Skeletal muscle cell (primary cell): Measurements from ENCODE around the gene OGFOD3.
"Not testable (repeated sequence)": the region's sequence is repeated elsewhere in the genome, so short reads cannot be mapped to it uniquely, and the experiment has no call there.

ENCODE experiments used
- DNase-seq: peaks from one replicate; pipeline ENCODE4 v3.0.0-alpha.2; 2010; ENCODE audit warnings: low read depth
- H3K4me3 ChIP-seq: 2 replicates; pipeline ENCODE4 v1.5.1; 2011; ENCODE audit warnings: low read depth, mild to moderate bottlenecking, control low read depth, low read length, moderate library complexity

Gene OGFOD3

DNA sequence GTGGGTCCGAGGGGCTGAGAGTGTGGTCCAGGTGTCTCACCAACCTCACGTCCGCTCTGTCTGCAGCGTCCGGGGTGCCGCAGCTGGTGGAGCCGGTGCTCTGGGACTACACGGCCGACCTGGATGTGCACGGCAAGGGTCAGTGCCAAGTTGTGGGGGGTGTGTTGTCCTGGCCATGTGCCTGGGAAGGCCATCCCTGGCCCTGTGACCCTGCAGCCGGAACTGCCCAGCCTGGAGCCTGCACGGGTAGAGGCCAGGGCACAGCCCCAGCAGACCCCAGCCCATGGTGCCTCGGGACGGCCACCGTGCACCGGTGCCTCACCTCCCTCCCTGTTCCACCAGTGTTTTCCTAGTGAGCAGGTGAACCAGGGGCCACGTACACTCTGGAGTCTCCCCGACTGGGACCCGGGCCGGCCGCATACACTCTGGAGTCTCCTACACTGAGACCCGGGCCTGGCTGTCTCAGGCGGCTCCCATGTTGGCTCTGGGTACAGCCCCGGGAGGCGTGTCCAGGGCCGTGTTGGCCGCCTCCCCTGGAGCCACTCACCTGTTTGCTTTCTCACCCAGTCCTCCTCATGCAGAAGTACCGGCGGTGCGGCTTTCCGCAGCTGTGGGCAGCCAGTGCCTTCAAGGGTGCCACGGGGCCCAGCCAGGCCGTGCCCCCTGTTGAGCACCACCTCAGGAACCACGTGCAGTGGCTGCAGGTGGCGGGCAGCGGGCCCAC lies 18.4 kb upstream of the OGFOD3 start:
- DNase-seq = no peak
- H3K4me3 ChIP-seq = no peak overlapping the region

GRCh38 chr17:82435601-82436583 lies 17.5 kb upstream of the OGFOD3 start:
- no peak overlapping the region for H3K4me3 ChIP-seq
- DNase-seq = no peak

DNA sequence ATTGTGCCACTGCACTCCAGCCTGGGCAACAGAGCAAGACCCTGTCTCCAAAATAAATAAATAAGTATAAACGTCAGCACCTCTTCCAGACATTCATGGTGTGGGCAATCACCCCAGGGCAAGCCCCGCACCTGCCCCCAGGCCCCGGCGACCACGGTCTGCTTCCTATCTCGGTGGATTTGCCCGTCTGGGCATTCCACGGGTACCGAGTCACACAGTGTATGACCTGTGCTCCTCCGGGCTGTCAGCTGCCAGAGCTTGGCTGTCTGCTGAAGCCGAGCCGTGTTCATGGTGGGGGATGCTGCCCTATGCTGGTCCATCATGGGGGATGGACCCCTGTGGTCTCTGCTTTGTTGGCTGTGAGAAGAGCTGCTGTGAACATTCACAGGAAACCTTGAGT lies 16.7 kb upstream of the OGFOD3 start:
- DNase-seq = no peak

DNA sequence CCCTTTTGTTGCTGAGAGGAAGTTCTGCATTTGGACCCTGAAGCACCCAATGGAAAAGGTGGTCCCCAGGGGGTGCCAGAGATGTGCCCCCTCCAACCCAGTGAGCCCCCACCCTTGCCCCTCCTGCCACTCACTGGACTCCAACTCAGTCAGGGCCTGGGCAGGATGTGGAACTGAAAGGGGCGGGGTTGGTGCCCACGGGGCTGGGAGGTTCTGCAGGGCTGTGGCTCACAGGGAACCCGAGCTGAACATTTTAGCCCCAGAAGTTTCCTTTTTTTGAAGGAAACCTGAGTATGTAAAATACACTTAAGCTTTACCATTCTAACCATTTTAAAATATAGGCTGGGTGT lies 15.8 kb upstream of the OGFOD3 start:
- no peak for DNase-seq
- no peak overlapping the region for H3K4me3 ChIP-seq

More for the DNA sequence above, 16.7 kb upstream of the OGFOD3 start:
- H3K4me3 ChIP-seq = no peak overlapping the region

GRCh38 chr17:82433560-82434215 lies 15.3 kb upstream of the OGFOD3 start:
- no peak overlapping the region for H3K4me3 ChIP-seq
- DNase-seq = no peak

GRCh38 chr17:82432017-82432416 lies 13.6 kb upstream of the OGFOD3 start:
- no peak for DNase-seq

DNA sequence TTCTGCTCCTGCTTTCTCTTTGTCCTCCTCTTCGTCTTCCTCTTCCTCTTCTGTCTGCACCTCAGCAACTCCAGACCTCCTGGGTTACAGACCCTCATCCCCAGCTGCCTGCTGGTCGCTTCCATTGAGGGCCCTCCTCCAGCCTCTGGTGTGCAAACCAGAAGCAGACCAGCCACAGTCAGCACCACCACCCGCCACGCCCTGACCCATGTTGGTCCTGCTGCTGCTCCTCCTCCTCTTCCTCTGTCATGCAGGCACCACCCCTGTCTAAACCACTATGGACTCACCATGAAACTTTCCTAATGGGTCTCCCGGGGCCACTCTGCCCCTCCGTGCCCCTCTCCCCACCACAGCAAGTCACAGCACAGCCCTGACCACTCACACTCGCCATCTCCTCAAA lies 11.4 kb upstream of the OGFOD3 start:
- no peak overlapping the region for H3K4me3 ChIP-seq
- no peak for DNase-seq

More at GRCh38 chr17:82432017-82432416, 13.6 kb upstream of the OGFOD3 start:
- no peak overlapping the region for H3K4me3 ChIP-seq

DNA sequence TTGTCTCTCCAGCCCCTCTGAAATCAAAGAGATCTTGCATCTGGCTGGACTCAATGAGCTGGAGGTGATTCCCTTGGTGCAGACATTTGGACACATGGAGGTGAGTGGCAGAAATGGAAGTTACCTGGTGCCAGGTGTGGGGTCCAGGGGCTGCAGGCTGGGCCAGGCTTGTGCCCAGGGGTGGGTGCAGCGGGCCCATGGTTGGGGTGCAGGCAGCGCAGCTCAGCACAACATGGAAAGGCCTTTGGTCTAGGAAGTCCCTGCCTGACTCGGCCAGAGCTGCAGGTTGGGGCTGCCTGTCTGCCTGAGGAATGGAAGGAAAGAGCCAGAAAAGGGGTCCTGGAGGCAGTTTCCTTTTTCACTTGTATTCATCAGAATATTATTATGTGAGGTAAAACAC lies 10.2 kb upstream of the OGFOD3 start:
- no peak overlapping the region for H3K4me3 ChIP-seq
- no peak for DNase-seq

DNA sequence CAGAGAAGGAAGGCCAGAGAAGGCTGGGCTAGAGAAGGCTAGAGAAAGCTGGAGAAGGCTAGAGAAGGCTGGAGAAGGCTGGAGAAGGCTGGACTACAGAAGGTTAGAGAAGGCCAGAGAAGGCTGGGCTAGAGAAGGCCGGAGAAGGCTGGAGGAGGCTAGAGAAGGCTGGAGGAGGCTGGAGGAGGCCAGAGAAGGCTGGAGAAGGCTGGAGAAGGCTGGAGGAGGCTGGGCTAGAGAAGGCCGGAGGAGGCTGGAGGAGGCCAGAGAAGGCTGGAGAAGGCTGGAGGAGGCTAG lies 6.4 kb upstream of the OGFOD3 start:
- H3K4me3 ChIP-seq = no peak overlapping the region
- no peak for DNase-seq

- H3K4me3 ChIP-seq = no peak overlapping the region
- DNase-seq = no peak
These were observed 5.8 kb upstream of the OGFOD3 start for GRCh38 chr17:82424001-82424862.

DNA sequence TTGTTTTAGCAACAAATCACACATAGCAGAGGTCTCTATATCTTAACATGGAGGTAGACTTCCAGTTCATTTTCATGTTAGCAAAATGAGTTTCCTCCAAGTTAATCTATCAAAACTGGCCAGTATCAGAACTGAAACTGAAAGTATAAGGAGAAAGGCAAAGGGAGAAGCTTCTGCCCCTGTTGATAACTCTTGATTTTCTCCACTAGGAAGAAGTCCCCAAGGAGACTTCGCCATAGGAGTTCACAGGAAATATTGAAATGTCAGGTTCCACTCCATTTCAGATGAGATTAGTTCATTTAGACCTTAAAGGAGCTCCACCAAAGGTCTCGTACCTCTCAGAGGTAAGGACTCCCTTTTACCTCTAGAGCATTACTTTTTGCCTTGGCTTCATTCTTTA lies 1.2 kb upstream of the OGFOD3 start:
- no peak for DNase-seq
- peak overlapping the region; percentile 81 for H3K4me3 ChIP-seq

DNA sequence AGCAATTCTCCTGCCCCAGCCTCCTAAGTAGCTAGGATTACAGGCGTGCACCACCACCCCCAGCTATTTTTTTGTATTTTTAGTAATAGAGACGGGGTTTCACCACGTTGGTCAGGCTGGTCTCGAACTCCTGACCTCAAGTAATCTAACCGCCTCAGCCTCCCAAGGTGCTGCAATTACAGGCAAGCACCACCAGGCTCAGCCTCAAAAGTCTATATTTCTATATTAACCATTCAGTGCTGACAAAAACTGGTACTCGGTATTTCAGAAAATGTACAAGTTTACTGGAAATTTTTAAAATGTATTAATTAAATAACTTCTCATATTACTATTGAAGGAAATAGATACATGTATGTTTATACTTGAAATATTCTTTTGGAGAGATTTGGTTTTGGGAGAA lies 1.6 kb downstream of the OGFOD3 start:
- no peak overlapping the region for H3K4me3 ChIP-seq
- DNase-seq = no peak

DNA sequence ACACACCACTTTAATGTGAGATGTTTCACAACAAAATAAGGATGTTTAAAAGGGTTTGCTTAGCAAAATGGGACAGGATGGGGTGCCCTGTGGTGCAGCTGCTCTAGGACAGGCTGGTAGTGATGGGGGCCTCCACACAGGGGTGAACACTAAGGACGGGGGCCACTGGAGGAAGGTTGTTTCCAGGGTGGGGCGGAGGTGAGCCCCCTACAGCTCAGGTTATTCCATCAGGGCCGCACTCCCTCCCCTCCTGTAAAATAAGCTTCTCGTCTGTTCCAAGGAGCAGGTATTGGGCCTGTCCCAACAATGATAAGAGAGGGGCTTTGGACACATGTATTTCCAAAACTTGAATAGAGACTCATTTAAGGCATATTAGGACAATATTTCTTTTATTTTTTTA lies 2.1 kb downstream of the OGFOD3 start:
- H3K4me3 ChIP-seq = no peak overlapping the region
- no peak for DNase-seq

DNA sequence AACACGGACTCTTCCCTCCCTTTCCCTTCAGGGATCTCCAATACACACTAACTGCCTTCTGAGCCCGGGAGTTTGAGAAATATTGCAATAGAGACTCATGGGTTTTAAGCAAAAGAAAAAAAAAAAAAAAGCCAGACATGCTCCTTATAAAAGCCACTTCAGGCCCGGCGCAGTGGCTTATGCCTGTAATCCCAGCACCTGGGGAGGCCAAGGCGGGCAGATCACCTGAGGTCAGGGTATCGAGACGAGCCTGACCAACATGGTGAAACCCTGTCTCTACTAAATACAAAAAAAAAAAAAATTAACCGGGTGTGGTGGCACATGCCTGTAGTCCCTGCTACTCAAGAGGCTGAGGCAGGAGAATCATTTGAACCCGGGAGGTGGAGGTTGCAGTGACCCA lies 2.6 kb downstream of the OGFOD3 start:
- DNase-seq = no peak
- H3K4me3 ChIP-seq = no peak overlapping the region

DNA sequence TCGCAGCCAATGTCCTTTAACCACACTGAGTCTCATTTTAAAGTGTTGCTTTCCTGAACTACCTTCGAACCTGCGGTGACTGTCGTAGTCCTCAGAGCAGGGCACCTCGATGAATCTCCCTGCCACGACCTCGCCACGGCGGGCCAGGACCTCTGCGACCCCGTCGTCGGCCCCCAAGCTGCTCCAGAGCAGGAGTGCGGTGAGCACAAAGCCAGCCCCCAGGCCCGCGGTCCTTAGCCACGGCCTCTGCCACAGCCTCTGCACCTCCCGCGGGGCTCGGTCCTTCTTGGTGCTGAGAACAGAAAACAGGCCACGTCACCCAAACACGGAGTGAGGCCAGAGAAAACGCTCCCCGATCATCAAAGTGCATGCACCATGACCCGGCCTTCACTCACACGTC lies 3.0 kb downstream of the OGFOD3 start:
- no peak for DNase-seq

GRCh38 chr17:82414548-82415281 lies 3.7 kb downstream of the OGFOD3 start:
- H3K4me3 ChIP-seq = no peak overlapping the region
- DNase-seq = no peak

More for the DNA sequence above, 3.0 kb downstream of the OGFOD3 start:
- H3K4me3 ChIP-seq = no peak overlapping the region

- no peak for DNase-seq
- H3K4me3 ChIP-seq = no peak overlapping the region
These were observed 5.6 kb downstream of the OGFOD3 start for GRCh38 chr17:82412535-82413520.

DNA sequence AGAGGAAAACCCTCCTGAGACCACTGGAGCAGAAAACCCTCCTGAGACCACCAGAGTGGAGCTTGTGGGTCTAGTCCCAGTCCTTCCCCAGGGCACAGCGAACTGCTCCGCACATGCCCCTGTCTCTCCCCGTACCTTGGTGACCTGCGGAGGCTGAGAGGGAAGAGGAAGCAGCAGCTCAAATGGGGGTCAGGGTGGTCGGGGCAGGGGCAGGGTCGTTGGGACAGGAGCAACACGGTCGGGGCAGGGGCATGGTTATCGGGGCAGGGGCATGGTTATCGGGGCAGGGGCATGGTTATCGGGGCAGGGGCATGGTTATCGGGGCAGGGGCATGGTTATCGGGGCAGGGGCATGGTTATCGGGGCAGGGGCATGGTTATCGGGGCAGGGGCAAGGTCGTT lies 6.3 kb downstream of the OGFOD3 start:
- DNase-seq, H3K4me3 ChIP-seq: not testable (repeated sequence)
